Measurements from ENCODE around the gene PLEKHG5.
"Not testable (repeated sequence)": the region's sequence is repeated elsewhere in the genome, so short reads cannot be mapped to it uniquely, and the experiment has no call there.

Gene PLEKHG5

GRCh38 chr1:6464514-6464836, 27.0 kb downstream of the PLEKHG5 start:
- H3K9ac ChIP-seq (ENCODE audit: low read depth, low read length) = no peak overlapping the region; the same call in 1 of the 2 replicates
- peaks cover 11% of the 10 kb centered on the region for H3K36me3 ChIP-seq (ENCODE audit: insufficient read depth, low read depth, low read length)
- H3K4me1 ChIP-seq (ENCODE audit: insufficient read depth, low read length) = peaks cover 4% of the 10 kb centered on the region; the same call in 1 of the 2 replicates
- H3K27me3 ChIP-seq (ENCODE audit: insufficient read depth, low read length) = peaks cover 17% of the 10 kb centered on the region; the same call in 1 of the 2 replicates
- no peaks in the 10 kb centered on the region for H3K9me3 ChIP-seq (ENCODE audit: insufficient read depth, low read depth, low read length)
- no peak overlapping the region for H3K27ac ChIP-seq (ENCODE audit: low read length)
- H3K4me3 ChIP-seq (ENCODE audit: low read length) = no peak overlapping the region

GRCh38 chr1:6463120-6463412, 28.4 kb downstream of the PLEKHG5 start:
- peaks cover 17% of the 10 kb centered on the region; the same call in 1 of the 2 replicates for H3K27me3 ChIP-seq (ENCODE audit: insufficient read depth, low read length)
- no peak overlapping the region for H3K9ac ChIP-seq (ENCODE audit: low read depth, low read length)
- H3K36me3 ChIP-seq (ENCODE audit: insufficient read depth, low read depth, low read length) = peaks cover 6% of the 10 kb centered on the region
- peaks cover 4% of the 10 kb centered on the region; the same call in 1 of the 2 replicates for H3K4me1 ChIP-seq (ENCODE audit: insufficient read depth, low read length)
- no peak overlapping the region for H3K4me3 ChIP-seq (ENCODE audit: low read length)
- no peak overlapping the region for H3K27ac ChIP-seq (ENCODE audit: low read length)
- H3K9me3 ChIP-seq (ENCODE audit: insufficient read depth, low read depth, low read length) = no peaks in the 10 kb centered on the region

GRCh38 chr1:6462412-6463119, 28.9 kb downstream of the PLEKHG5 start:
- H3K4me1 ChIP-seq (ENCODE audit: insufficient read depth, low read length) = peaks cover 4% of the 10 kb centered on the region; the same call in 1 of the 2 replicates
- peaks cover 17% of the 10 kb centered on the region; the same call in 1 of the 2 replicates for H3K27me3 ChIP-seq (ENCODE audit: insufficient read depth, low read length)
- peaks cover 6% of the 10 kb centered on the region; the same call in 1 of the 2 replicates for H3K36me3 ChIP-seq (ENCODE audit: insufficient read depth, low read depth, low read length)
- no peaks in the 10 kb centered on the region for H3K9me3 ChIP-seq (ENCODE audit: insufficient read depth, low read depth, low read length)
- no peak overlapping the region for H3K4me3 ChIP-seq (ENCODE audit: low read length)
- no peak overlapping the region for H3K27ac ChIP-seq (ENCODE audit: low read length)
- H3K9ac ChIP-seq (ENCODE audit: low read depth, low read length) = no peak overlapping the region

- Histone ChIP-seq H3K9me3 (ENCODE audit: insufficient read depth, low read depth, low read length) (no peaks in the 10 kb centered on the region), H3K9ac (ENCODE audit: low read depth, low read length) (no peak overlapping the region), H3K27ac (ENCODE audit: low read length) (no peak overlapping the region), H3K4me3 (ENCODE audit: low read length) (no peak overlapping the region), H3K27me3 (ENCODE audit: insufficient read depth, low read length) (peaks cover 16% of the 10 kb centered on the region), H3K36me3 (ENCODE audit: insufficient read depth, low read depth, low read length) (peaks cover 6% of the 10 kb centered on the region; the same call in 1 of the 2 replicates), H3K4me1 (ENCODE audit: insufficient read depth, low read length) (peaks cover 4% of the 10 kb centered on the region; the same call in 1 of the 2 replicates)
Observed at GRCh38 chr1:6461538-6462411, 29.7 kb downstream of the PLEKHG5 start.

- Histone ChIP-seq H3K27me3 (ENCODE audit: insufficient read depth, low read length) (peaks cover 16% of the 10 kb centered on the region), H3K4me3 (ENCODE audit: low read length) (no peak overlapping the region), H3K9ac (ENCODE audit: low read depth, low read length) (no peak overlapping the region; the same call in 1 of the 2 replicates), H3K9me3 (ENCODE audit: insufficient read depth, low read depth, low read length) (no peaks in the 10 kb centered on the region), H3K27ac (ENCODE audit: low read length) (no peak overlapping the region), H3K36me3 (ENCODE audit: insufficient read depth, low read depth, low read length) (peaks cover 6% of the 10 kb centered on the region; the same call in 1 of the 2 replicates), H3K4me1 (ENCODE audit: insufficient read depth, low read length) (peaks cover 4% of the 10 kb centered on the region; the same call in 1 of the 2 replicates)
Observed at GRCh38 chr1:6461051-6461530, 30.4 kb downstream of the PLEKHG5 start.

- Histone ChIP-seq H3K36me3 (ENCODE audit: insufficient read depth, low read depth, low read length) (peaks cover 6% of the 10 kb centered on the region; the same call in 1 of the 2 replicates), H3K27me3 (ENCODE audit: insufficient read depth, low read length) (peaks cover 17% of the 10 kb centered on the region), H3K4me1 (ENCODE audit: insufficient read depth, low read length) (peaks cover 4% of the 10 kb centered on the region; the same call in 1 of the 2 replicates), H3K9me3 (ENCODE audit: insufficient read depth, low read depth, low read length) (no peaks in the 10 kb centered on the region), H3K4me3 (ENCODE audit: low read length) (peak overlapping the region; percentile 54; the same call in 1 of the 2 replicates), H3K9ac (ENCODE audit: low read depth, low read length) (no peak overlapping the region; the same call in 1 of the 2 replicates), H3K27ac (ENCODE audit: low read length) (no peak overlapping the region)
Observed at GRCh38 chr1:6460301-6461050, 31.0 kb downstream of the PLEKHG5 start.

GRCh38 chr1:6459850-6460265, 31.6 kb downstream of the PLEKHG5 start:
- peaks cover 4% of the 10 kb centered on the region; the same call in 1 of the 2 replicates for H3K4me1 ChIP-seq (ENCODE audit: insufficient read depth, low read length)
- no peaks in the 10 kb centered on the region for H3K9me3 ChIP-seq (ENCODE audit: insufficient read depth, low read depth, low read length)
- H3K4me3 ChIP-seq (ENCODE audit: low read length) = peak overlapping the region; percentile 54; the same call in 1 of the 2 replicates
- peaks cover 21% of the 10 kb centered on the region for H3K27me3 ChIP-seq (ENCODE audit: insufficient read depth, low read length)
- no peak overlapping the region; the same call in 1 of the 2 replicates for H3K9ac ChIP-seq (ENCODE audit: low read depth, low read length)
- no peak overlapping the region for H3K27ac ChIP-seq (ENCODE audit: low read length)
- H3K36me3 ChIP-seq (ENCODE audit: insufficient read depth, low read depth, low read length) = peaks cover 6% of the 10 kb centered on the region; the same call in 1 of the 2 replicates

GRCh38 chr1:6456800-6457466, 34.5 kb downstream of the PLEKHG5 start:
- Histone ChIP-seq H3K9me3 (ENCODE audit: insufficient read depth, low read depth, low read length) (no peaks in the 10 kb centered on the region), H3K4me1 (ENCODE audit: insufficient read depth, low read length) (peaks cover 4% of the 10 kb centered on the region; the same call in 1 of the 2 replicates), H3K36me3 (ENCODE audit: insufficient read depth, low read depth, low read length) (no peaks in the 10 kb centered on the region), H3K27ac (ENCODE audit: low read length) (no peak overlapping the region), H3K4me3 (ENCODE audit: low read length) (no peak overlapping the region), H3K9ac (ENCODE audit: low read depth, low read length) (no peak overlapping the region), H3K27me3 (ENCODE audit: insufficient read depth, low read length) (peaks cover 47% of the 10 kb centered on the region)

GRCh38 chr1:6455752-6456520, 35.5 kb downstream of the PLEKHG5 start:
- H3K4me1 ChIP-seq (ENCODE audit: insufficient read depth, low read length); H3K27ac ChIP-seq (ENCODE audit: low read length); H3K9ac ChIP-seq (ENCODE audit: low read depth, low read length); H3K4me3 ChIP-seq (ENCODE audit: low read length); H3K36me3 ChIP-seq (ENCODE audit: insufficient read depth, low read depth, low read length); H3K9me3 ChIP-seq (ENCODE audit: insufficient read depth, low read depth, low read length): not testable (repeated sequence)
- H3K27me3 ChIP-seq (ENCODE audit: insufficient read depth, low read length) = peaks cover 48% of the 10 kb centered on the region
